ENCODE measurements around the gene DCAF7.

GRCh38 chr17:63633742-63634141, 83.5 kb downstream of the DCAF7 start:
- no peak for TF ChIP-seq CTCF (IDR thresholded peaks at IDR 0.05 in 2 of 3, conservative IDR thresholded peaks at IDR 0.05 in 1 of 3; ENCODE audit: borderline replicate concordance in 1 of 3, insufficient read depth in 1 of 3, low read depth in 2 of 3, low read length in 2 of 3)
- no peak for TF ChIP-seq RAD21 (IDR thresholded peaks at IDR 0.05; ENCODE audit: low read depth)
- no peak for TF ChIP-seq POLR2AphosphoS5 (IDR thresholded peaks at IDR 0.05; ENCODE audit: low read depth, low read length)
- TF ChIP-seq SP1 (IDR thresholded peaks at IDR 0.05; ENCODE audit: low read depth) = no peak
- no peak for TF ChIP-seq SIN3A (IDR thresholded peaks at IDR 0.05; ENCODE audit: low read depth)
- TF ChIP-seq ZNF274 (IDR thresholded peaks at IDR 0.05; ENCODE audit: low read depth, low read length) = no peak
- TF ChIP-seq EZH2 (IDR thresholded peaks at IDR 0.05) = no peak
- TF ChIP-seq POLR2A (IDR thresholded peaks at IDR 0.05; ENCODE audit: borderline replicate concordance, extremely low read depth, insufficient read depth, insufficient read length) = no peak
- TF ChIP-seq MAX (IDR thresholded peaks at IDR 0.05) = no peak
